ENCODE measurements around the gene NSRP1. TPM values are rescaled to one million over a fixed set of nuclear protein-coding genes. Genes with fewer than 3 reads are reported as not detected.

The NSRP1 gene
- total RNA-seq, 1 experiment from 2014 or later = 22.8 TPM

DNA sequence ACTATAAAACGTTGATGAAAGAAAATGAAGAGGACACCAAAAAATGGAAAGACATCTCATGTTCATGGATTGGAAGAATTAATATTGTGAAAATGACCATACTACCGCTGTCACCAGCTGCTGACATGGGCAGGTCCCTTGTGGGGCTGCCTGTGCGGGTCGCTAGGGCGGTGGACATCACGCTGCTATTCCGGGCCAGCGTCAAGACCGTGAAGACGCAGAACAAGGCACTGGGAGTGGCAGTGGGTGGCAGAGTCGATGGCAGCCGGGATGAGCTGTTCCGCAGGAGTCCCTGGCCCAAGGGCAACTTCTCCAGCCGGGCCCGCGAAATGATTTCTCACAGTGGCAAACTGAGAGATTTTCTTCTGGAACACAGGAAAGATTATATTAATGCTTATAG, 48.2 kb upstream of the NSRP1 start:
- Mint-ChIP-seq H3K4me1 (no peaks in the 10 kb centered on the region), H3K27ac (no peak overlapping the region), H3K27me3 (ENCODE audit: low read depth) (peaks cover 11% of the 10 kb centered on the region), H3K9me3 (peaks cover 29% of the 10 kb centered on the region), H3K36me3 (peaks cover 16% of the 10 kb centered on the region), H3K4me3 (no peak overlapping the region)
- CTCF ChIA-PET = interaction anchor here (3.0 kb wide), 1 partner anchor 25 kb away, joined by 18 read pairs; no protein-coding TSS in a partner anchor
- TF ChIP-seq ZNF138 (CRISPR knock-in tag; conservative IDR thresholded peaks at IDR 0.05) = no peak
- no peak for TF ChIP-seq ELF4 (CRISPR knock-in tag; IDR thresholded peaks at IDR 0.05; ENCODE audit: low read depth)
- TF ChIP-seq GABPB1 (CRISPR knock-in tag; IDR thresholded peaks at IDR 0.05) = no peak
- no peak for TF ChIP-seq ZNF423 (CRISPR knock-in tag; IDR thresholded peaks at IDR 0.05)
- TF ChIP-seq, protein P1, sequence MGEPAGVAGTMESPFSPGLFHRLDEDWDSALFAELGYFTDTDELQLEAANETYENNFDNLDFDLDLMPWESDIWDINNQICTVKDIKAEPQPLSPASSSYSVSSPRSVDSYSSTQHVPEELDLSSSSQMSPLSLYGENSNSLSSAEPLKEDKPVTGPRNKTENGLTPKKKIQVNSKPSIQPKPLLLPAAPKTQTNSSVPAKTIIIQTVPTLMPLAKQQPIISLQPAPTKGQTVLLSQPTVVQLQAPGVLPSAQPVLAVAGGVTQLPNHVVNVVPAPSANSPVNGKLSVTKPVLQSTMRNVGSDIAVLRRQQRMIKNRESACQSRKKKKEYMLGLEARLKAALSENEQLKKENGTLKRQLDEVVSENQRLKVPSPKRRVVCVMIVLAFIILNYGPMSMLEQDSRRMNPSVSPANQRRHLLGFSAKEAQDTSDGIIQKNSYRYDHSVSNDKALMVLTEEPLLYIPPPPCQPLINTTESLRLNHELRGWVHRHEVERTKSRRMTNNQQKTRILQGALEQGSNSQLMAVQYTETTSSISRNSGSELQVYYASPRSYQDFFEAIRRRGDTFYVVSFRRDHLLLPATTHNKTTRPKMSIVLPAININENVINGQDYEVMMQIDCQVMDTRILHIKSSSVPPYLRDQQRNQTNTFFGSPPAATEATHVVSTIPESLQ (CRISPR knock-in tag; IDR thresholded peaks at IDR 0.05) = no peak
- no peak for TF ChIP-seq ATF1 (CRISPR knock-in tag; IDR thresholded peaks at IDR 0.05)
- no peak for TF ChIP-seq RORB (CRISPR knock-in tag; IDR thresholded peaks at IDR 0.05)
- no peak for TF ChIP-seq TEAD1 (CRISPR knock-in tag; IDR thresholded peaks at IDR 0.05)
- TF ChIP-seq JUN (CRISPR knock-in tag; IDR thresholded peaks at IDR 0.05) = no peak
- TF ChIP-seq HMGA2 (CRISPR knock-in tag; IDR thresholded peaks at IDR 0.05) = no peak
- no peak for TF ChIP-seq IRF2 (CRISPR knock-in tag; IDR thresholded peaks at IDR 0.05; ENCODE audit: borderline replicate concordance, low read depth)
- TF ChIP-seq ZBTB21 (CRISPR knock-in tag; IDR thresholded peaks at IDR 0.05; ENCODE audit: borderline replicate concordance) = no peak
- TF ChIP-seq, protein P2, sequence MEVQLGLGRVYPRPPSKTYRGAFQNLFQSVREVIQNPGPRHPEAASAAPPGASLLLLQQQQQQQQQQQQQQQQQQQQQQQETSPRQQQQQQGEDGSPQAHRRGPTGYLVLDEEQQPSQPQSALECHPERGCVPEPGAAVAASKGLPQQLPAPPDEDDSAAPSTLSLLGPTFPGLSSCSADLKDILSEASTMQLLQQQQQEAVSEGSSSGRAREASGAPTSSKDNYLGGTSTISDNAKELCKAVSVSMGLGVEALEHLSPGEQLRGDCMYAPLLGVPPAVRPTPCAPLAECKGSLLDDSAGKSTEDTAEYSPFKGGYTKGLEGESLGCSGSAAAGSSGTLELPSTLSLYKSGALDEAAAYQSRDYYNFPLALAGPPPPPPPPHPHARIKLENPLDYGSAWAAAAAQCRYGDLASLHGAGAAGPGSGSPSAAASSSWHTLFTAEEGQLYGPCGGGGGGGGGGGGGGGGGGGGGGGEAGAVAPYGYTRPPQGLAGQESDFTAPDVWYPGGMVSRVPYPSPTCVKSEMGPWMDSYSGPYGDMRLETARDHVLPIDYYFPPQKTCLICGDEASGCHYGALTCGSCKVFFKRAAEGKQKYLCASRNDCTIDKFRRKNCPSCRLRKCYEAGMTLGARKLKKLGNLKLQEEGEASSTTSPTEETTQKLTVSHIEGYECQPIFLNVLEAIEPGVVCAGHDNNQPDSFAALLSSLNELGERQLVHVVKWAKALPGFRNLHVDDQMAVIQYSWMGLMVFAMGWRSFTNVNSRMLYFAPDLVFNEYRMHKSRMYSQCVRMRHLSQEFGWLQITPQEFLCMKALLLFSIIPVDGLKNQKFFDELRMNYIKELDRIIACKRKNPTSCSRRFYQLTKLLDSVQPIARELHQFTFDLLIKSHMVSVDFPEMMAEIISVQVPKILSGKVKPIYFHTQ (CRISPR knock-in tag; IDR thresholded peaks at IDR 0.05) = no peak
- TF ChIP-seq SOX15 (CRISPR knock-in tag; IDR thresholded peaks at IDR 0.05) = no peak
- ATAC-seq (no peak), DNase-seq (ENCODE audit: low spot score) (no peak)
- POLR2A ChIA-PET = no interaction called here

DNA sequence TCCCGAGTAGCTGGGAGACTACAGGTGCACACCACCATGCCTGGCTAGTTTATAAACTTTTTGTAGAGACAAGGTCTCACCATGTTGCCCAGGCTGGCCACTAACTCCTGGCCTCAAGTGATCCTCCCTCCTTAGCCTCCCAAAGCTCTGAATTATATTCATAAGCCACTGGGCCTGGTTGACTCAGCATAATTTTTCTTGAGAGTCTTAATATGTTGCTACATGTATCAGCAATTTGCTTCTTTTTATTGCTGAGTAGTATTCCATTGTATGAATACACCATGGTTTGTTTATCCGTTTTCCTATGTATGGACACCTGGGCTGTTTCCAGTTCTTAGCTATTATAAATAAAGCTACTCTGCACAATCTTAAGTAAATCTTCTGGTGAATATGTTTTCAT, 42.4 kb upstream of the NSRP1 start:
- POLR2A ChIA-PET = no interaction called here
- H3K36me3 Mint-ChIP-seq = no peaks in the 10 kb centered on the region
- H3K27me3 Mint-ChIP-seq (ENCODE audit: low read depth) = peaks cover 10% of the 10 kb centered on the region
- ATAC-seq = no peak
- CTCF ChIA-PET = interaction anchor here (0.6 to 1.8 kb wide), 3 partner anchors 19 to 267 kb away, joined by 3 to 9 read pairs (median 3); no protein-coding TSS in a partner anchor
- no peak overlapping the region for H3K27ac Mint-ChIP-seq
- TF ChIP-seq, protein P3, sequence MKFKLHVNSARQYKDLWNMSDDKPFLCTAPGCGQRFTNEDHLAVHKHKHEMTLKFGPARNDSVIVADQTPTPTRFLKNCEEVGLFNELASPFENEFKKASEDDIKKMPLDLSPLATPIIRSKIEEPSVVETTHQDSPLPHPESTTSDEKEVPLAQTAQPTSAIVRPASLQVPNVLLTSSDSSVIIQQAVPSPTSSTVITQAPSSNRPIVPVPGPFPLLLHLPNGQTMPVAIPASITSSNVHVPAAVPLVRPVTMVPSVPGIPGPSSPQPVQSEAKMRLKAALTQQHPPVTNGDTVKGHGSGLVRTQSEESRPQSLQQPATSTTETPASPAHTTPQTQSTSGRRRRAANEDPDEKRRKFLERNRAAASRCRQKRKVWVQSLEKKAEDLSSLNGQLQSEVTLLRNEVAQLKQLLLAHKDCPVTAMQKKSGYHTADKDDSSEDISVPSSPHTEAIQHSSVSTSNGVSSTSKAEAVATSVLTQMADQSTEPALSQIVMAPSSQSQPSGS (CRISPR knock-in tag; IDR thresholded peaks at IDR 0.05; ENCODE audit: borderline replicate concordance, low read depth) = no peak
- TF ChIP-seq ZNF396 (CRISPR knock-in tag; IDR thresholded peaks at IDR 0.05; ENCODE audit: borderline replicate concordance) = no peak
- no peak for TF ChIP-seq GTF2I (CRISPR knock-in tag; conservative IDR thresholded peaks at IDR 0.05)
- TF ChIP-seq, protein P2 (CRISPR knock-in tag; IDR thresholded peaks at IDR 0.05) = no peak
- TF ChIP-seq ZNF121 (CRISPR knock-in tag; IDR thresholded peaks at IDR 0.05) = no peak
- no peak for TF ChIP-seq FOXK1 (CRISPR knock-in tag; IDR thresholded peaks at IDR 0.05)
- TF ChIP-seq, protein P4, sequence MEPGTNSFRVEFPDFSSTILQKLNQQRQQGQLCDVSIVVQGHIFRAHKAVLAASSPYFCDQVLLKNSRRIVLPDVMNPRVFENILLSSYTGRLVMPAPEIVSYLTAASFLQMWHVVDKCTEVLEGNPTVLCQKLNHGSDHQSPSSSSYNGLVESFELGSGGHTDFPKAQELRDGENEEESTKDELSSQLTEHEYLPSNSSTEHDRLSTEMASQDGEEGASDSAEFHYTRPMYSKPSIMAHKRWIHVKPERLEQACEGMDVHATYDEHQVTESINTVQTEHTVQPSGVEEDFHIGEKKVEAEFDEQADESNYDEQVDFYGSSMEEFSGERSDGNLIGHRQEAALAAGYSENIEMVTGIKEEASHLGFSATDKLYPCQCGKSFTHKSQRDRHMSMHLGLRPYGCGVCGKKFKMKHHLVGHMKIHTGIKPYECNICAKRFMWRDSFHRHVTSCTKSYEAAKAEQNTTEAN (CRISPR knock-in tag; IDR thresholded peaks at IDR 0.05) = no peak
- TF ChIP-seq FOXP1 (CRISPR knock-in tag; IDR thresholded peaks at IDR 0.05; ENCODE audit: borderline replicate concordance) = no peak
- TF ChIP-seq ZNF263 (CRISPR knock-in tag; IDR thresholded peaks at IDR 0.05; ENCODE audit: low read depth) = no peak
- DNase-seq (ENCODE audit: low spot score) = no peak
- H3K9me3 Mint-ChIP-seq = peaks cover under 1% of the 10 kb centered on the region; the same call in 1 of the 2 replicates
- H3K4me1 Mint-ChIP-seq = no peaks in the 10 kb centered on the region
- H3K4me3 Mint-ChIP-seq = no peak overlapping the region
